HG02678 (cell line): ENCODE data around the gene NIPA2.

Source experiments
- ATAC-seq: cut with Tn5 transposase; IDR thresholded peaks from one replicate; pipeline ENCODE4 v1.9.1; 2021; ENCODE audit warnings: mild to moderate bottlenecking, moderate library complexity; ENCODE audit not compliant: unreplicated experiment

NIPA2 gene

GRCh38 chr15:22831473-22831872 lies 7.0 kb upstream of the NIPA2 start:
- ATAC-seq, result no peak

DNA sequence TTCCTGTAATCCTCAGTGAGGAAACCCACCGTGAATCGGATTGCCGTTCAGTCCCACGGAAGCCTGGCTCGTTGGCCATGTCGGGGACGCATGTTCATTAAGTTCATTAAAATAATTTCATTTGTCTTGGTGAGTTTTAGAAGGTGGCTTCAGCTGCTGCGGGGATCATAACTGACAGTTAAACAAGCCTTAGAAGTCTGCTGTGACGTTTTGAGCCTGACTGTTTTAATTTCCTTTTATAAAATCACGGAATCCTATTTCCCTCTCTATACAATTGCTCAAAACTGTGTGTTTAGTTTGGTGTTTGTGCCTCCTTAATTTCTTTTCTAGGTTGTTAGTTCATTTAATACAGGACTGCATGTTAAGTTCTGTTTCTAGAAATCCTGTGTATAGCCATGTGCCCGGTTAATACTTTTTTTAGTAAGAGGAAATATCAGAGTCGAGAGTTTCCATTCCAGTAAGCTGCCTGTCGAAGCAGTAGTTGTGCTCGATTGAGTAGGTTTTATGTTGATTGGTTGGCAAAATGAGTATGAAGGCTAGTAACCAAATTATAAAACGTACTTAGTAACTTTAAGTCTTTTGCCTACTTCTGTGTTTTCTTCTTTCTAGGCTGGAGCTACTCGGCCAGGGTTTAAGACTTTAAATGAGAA lies 705 bp downstream of the NIPA2 start:
- no peak for ATAC-seq

- no peak for ATAC-seq
Observed at GRCh38 chr15:22844421-22845288, 6.2 kb downstream of the NIPA2 start.

- ATAC-seq, result no peak
Observed at GRCh38 chr15:22845289-22845900, 6.9 kb downstream of the NIPA2 start.

DNA sequence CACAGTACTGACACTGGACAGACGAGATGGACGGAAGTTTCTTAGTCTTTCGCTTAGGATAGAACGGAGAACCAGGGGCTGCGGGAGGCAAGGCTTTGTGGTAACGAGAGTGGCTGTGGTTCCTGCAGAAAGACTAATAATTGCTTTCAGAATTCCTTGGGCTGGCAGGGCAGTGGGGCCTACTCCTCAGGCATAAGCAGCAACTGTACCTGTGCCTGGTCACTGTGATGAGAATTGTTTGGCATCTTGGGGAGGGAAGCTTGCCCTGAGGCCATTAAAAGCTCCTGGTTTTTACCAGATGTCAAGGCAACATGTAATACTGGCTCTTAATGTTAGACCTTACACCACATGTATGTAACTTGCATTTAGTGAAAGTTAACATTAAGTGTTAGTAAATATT lies 7.6 kb downstream of the NIPA2 start:
- ATAC-seq, result no peak

DNA sequence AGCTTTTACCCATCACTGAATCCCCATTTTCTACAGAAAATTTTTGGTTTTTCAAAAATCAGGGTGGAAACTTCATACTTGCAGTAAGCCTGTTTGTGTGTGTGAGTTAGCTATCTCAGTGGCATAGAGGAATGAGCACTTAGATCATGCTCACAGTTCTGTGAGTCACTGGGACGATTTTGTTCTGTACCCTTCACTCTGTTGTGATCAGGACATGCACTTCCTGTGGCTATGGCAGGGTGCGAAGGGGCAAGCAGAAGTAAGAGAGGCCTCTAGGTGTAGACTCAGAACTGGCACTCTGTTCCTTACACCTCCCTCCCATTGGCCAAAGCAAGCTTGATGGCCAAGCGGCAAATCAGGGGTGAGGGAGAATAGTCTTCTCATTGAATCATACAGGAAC lies 11.6 kb downstream of the NIPA2 start:
- ATAC-seq, result no peak

GRCh38 chr15:22851513-22851912 lies 13.0 kb downstream of the NIPA2 start:
- no peak for ATAC-seq

DNA sequence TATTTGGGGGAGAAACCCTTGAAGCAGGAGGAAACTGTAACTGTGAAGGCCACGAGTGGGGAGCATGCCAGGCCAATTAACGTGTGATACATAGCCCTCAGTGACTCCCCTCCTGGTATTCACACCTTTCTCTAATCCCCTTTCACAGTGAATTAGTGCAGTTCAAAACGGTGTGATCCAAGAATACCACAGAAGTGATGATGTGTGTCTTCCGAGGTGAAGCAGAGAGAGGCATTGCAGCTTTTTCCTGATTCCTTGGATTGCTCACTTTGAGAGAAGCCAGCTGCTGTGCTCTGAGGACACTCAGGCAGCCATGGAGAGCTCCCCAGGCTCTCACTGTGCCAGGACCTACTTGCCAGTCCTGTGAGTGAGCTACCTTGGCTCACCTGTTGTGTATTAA lies 17.3 kb downstream of the NIPA2 start:
- ATAC-seq, result no peak

DNA sequence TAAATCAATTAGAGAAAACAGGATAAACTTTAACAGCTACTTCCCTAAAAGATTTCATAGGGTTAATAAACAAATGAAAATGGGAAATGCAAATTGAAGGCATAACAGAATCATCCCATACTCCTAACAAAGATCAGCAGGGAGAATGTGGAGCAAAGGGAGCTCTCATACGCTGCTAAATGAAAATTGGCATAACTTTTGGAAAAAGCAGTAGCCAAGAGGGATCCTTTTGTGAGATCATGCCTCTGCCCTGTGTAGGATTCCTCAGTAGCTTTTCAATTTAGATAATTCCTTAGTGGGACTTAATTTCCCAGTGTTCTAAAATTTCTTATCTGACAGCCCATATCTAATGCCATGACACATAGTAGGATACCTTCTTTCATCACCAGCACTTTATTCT lies 18.2 kb downstream of the NIPA2 start:
- ATAC-seq, result no peak

GRCh38 chr15:22861161-22861560 lies 22.7 kb downstream of the NIPA2 start:
- no peak for ATAC-seq

DNA sequence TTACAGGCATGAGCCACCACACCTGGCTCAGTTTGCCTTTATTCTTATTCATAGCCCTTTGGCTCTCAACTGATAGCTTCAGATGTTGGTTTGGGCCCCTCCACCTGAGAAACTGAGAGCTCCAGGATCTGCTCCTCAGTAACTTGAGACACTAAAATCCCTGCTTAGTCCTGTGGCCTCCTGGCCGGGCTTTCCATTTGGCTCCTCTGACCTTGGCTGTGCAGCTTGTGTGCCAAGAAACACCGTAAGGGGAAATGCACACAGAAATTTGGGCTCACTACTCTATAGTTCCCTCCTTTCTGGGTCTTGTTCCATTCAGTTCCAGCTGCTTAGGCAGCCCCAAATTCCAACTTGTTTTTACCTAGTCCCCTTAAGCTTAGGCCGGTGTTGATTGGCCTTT lies 24.9 kb downstream of the NIPA2 start:
- no peak for ATAC-seq

GRCh38 chr15:22866079-22866478 lies 27.6 kb downstream of the NIPA2 start:
- ATAC-seq, result no peak

- no peak for ATAC-seq
Observed at GRCh38 chr15:22867886-22868285, 29.4 kb downstream of the NIPA2 start.

DNA sequence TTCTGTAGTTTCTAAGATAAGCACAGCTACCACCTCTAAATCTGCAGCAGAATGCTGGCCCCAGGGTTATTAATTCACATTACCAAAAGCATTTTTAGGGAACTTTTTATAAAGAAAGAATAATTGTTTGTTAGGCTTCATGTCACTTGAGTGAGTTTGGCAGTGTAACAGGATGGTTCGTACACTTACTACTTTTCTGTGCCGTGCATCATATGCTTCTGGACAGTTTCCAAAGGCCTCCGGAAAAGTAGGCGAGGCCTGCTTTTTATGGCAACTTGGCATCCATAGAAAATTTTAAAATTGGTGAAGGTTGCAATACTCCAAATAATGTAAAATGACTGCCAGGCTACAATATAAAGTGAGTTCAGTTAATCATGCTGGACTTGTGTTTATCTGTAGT lies 30.0 kb downstream of the NIPA2 start:
- ATAC-seq, result no peak

- no peak for ATAC-seq
Observed at GRCh38 chr15:22868928-22869327, 30.5 kb downstream of the NIPA2 start.

- no peak for ATAC-seq
Observed at GRCh38 chr15:22869856-22870255, 31.4 kb downstream of the NIPA2 start.

- ATAC-seq, result no peak
Observed at GRCh38 chr15:22870865-22871264, 32.4 kb downstream of the NIPA2 start.

DNA sequence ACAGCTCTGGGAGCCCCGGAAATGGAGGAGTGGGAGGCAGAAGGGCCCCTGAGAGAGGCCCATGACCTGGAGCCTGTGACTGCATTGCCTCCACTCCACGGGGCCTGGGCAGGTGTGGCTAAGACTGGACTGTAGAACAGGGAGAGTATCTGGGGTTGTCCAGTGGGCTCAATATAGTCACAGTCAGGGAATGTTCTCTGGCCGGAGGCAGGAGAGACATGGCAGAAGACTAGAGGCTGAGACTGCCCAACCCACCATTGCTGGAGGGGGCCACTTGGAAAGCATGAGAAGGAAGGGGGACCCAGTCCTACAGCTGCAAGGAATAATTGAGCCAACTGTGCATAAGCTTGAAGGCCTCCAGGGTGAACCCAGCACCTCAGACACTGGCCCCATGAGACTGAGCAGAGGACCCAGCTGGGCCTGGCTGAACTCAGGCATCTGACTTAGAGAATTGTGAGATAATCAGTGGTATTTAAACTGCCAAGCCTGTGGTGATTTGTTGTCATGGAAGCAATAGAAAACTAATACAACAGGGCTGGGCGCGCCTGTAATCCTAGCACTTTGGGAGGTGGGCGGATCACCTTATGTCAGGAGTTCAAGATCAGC lies 33.1 kb downstream of the NIPA2 start:
- ATAC-seq, result no peak

DNA sequence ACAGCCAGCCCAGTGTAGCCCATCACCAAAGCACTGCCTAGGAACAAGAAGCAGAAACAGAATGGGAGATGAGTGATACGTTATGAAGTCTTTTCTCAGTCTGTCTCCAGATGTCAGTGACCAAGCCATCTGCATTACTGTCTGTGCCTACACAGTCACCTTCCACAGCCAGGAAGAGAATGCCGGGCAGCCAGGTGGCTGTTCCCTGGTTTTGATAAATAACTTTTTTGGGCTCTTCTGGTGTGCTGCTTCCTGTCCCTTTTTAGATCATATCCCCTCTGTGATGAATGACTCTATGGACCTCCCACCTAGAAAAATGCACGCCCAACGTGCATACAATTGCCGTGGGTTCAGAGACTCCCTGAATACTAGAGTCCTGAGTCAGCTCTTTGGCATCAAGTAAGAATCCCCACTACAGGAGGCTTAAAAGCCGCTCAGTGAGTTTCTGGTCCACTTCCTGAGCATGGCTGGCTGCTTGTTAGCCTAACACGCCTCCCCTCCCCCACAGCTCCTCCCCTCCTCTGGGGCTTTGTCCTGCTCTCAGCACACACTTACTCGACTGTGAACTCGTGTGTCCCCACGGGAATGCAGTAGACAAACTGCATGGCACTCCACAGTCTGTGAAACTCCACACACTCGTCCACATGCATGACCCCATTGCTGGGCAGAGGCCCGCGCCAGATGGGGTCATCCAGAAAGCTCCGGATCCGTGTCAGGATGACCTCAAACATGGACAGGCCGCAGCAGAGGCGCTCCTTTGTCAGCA lies 34.7 kb downstream of the NIPA2 start:
- no peak for ATAC-seq

DNA sequence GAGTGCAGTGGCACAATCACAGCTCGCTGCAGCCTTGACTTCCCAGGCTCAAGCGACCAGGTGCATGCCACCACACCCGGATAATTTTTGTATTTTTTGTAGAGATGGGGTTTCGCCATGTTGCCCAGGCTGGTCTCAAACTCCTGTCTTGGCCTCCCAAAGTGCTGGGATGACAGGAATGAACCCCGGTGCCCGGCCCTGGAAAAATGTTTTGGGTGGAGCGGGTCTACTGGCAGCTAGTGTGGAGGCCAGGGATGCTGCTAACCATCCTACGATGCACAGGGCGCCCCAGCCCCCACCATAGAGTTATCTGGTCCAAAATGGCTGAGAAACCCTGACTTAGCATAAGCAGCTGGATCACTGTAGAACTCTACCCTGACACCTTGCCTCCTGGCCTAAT lies 35.4 kb downstream of the NIPA2 start:
- ATAC-seq, result no peak

- no peak for ATAC-seq
Observed at GRCh38 chr15:22874256-22874655, 35.8 kb downstream of the NIPA2 start.
